Astrocyte of the cerebellum (primary cell): ENCODE results near the gene ULBP2.
A peak's percentile ranks its signal among the peaks of the same experiment; 100 is the strongest.
"Not testable (repeated sequence)": the region's sequence is repeated elsewhere in the genome, so short reads cannot be mapped to it uniquely, and the experiment has no call there.

ENCODE experiments used
- DNase-seq: peaks from one replicate; pipeline ENCODE4 v3.0.0-alpha.2; 2011; ENCODE audit warnings: low read depth
- H3K4me3 ChIP-seq: 2 replicates; pipeline ENCODE4 v1.5.1; 2011; ENCODE audit warnings: mild to moderate bottlenecking, low read depth, low read length, moderate library complexity
- in situ Hi-C: cut with HindIII; loops from 2 replicates; pipeline ENCODE4 v1.10.0; 2017; ENCODE audit warnings: low sequenced_read_pairs
- TF ChIP-seq, protein P1 (sequence below): IDR thresholded peaks from 2 replicates; pipeline ENCODE4 v1.5.1; 2012; ENCODE audit warnings: low read length, low read depth, moderate library complexity, mild to moderate bottlenecking; ENCODE audit errors: missing control alignments

ULBP2 gene

DNA sequence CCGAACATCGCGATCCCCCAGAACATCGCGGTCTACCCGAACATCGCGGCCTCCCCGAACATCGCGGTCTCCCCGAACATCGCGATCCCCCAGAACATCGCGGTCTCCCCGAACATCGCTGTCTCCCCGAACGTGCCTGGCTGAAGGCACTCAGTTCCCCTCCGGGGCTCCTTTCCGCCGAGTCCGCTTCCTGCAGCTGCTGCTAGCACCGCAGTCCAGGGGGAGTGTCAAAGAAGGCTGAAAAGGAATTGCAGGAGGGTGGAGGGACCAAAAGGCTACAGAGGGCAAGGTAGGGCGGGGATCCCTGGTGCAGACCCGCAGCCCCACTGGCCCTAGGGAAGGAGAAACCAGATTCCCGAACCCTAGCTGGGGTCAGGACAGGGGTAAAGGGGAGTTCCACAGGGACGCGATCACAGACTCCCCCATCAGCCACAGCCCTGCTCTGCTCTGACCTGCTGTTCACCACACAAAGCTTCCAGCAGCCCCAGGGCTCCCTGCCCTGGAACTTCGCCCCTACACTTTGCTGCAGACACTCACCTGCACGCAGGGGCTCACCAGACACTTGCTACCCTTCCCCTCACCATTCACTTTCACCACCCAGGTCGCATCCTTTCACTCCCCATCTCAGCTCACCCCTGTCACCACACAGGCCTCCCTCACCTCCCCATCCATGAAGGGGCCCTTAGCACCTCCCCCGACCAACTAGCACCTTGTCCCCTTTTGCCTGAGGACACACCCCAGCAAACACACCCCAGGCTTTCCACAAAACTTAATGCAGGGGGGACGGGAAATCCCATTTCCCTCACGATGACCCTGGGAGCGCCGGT lies 23.6 kb downstream of the ULBP2 start:
- peak overlapping the region; percentile 35 for H3K4me3 ChIP-seq
- DNase-seq: no peak
- TF ChIP-seq, protein P1, sequence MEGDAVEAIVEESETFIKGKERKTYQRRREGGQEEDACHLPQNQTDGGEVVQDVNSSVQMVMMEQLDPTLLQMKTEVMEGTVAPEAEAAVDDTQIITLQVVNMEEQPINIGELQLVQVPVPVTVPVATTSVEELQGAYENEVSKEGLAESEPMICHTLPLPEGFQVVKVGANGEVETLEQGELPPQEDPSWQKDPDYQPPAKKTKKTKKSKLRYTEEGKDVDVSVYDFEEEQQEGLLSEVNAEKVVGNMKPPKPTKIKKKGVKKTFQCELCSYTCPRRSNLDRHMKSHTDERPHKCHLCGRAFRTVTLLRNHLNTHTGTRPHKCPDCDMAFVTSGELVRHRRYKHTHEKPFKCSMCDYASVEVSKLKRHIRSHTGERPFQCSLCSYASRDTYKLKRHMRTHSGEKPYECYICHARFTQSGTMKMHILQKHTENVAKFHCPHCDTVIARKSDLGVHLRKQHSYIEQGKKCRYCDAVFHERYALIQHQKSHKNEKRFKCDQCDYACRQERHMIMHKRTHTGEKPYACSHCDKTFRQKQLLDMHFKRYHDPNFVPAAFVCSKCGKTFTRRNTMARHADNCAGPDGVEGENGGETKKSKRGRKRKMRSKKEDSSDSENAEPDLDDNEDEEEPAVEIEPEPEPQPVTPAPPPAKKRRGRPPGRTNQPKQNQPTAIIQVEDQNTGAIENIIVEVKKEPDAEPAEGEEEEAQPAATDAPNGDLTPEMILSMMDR: no peak
- in situ Hi-C loops: no loop called here

GRCh38 chr6:149966319-149966718 lies 24.5 kb downstream of the ULBP2 start:
- H3K4me3 ChIP-seq, in situ Hi-C loops, DNase-seq: not testable (repeated sequence)

- no peak for DNase-seq
- in situ Hi-C loops: no loop called here
- no peak overlapping the region for H3K4me3 ChIP-seq
- TF ChIP-seq, protein P1: no peak
Observed at GRCh38 chr6:149967591-149967990, 25.8 kb downstream of the ULBP2 start.

DNA sequence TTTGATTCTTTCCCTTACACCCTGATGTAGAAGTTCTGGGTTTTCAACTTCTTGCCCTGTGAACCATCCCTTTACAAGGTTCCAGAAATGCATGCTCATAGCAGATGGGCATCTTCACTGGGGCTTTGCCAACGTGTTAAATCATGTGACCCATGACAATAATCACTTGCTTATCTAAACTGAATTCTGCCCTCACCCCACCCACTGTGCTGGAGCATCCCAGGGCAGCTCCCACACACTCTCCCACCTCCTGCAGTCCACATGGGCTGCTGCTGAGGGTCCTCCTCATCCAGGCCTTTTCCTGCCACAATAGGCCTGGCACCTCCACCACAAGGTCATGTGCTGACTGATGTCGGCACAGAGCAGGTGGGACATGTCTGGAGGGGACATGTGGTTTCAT lies 26.2 kb downstream of the ULBP2 start:
- H3K4me3 ChIP-seq, in situ Hi-C loops, DNase-seq: not testable (repeated sequence)

GRCh38 chr6:149968909-149969308 lies 27.1 kb downstream of the ULBP2 start:
- DNase-seq, in situ Hi-C loops, H3K4me3 ChIP-seq: not testable (repeated sequence)

DNA sequence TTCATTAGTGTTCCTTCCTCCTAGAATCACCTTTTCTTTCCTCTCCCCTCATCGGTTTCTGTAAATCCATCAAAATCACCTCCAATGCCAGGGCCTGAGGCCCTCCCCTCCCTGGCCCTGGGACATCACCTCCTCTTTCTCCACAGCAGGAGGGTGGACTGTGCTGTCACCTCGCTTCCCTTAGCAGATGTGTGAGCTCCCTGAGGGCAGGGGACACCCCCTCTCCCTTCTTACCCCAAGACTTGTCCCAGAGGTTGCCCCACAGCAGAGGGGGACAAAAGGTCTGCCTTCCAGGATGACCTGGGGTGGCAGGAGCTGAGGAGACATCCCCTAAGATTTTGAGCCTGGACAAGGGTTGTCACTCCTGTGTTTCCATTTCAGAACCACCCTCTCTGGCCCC lies 27.8 kb downstream of the ULBP2 start:
- H3K4me3 ChIP-seq: no peak overlapping the region
- DNase-seq: no peak
- in situ Hi-C loops: no loop called here
- TF ChIP-seq, protein P1: no peak

GRCh38 chr6:149974394-149974793 lies 32.6 kb downstream of the ULBP2 start:
- DNase-seq, H3K4me3 ChIP-seq, in situ Hi-C loops: not testable (repeated sequence)

DNA sequence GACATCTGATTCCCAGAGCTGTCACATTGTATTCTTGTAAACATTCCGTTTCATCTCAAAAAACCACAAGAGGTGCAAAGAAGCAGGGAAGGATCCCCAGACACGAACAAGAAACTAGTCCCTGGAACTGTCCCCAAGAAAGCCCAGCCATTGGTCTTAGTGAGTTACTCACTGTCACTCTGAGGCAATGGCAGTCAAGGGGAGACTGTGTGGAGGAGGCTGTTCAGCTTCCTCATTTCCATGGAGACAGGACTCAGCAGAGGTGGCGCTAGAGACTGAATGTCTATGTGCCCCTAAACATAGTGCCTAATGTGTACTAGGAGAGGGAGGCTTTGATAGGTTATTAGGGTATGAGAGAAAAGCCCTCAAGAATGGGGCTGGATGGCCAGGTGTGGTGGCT lies 33.0 kb downstream of the ULBP2 start:
- in situ Hi-C loops: no loop called here
- no peak overlapping the region for H3K4me3 ChIP-seq
- DNase-seq: no peak
- TF ChIP-seq, protein P1: no peak

DNA sequence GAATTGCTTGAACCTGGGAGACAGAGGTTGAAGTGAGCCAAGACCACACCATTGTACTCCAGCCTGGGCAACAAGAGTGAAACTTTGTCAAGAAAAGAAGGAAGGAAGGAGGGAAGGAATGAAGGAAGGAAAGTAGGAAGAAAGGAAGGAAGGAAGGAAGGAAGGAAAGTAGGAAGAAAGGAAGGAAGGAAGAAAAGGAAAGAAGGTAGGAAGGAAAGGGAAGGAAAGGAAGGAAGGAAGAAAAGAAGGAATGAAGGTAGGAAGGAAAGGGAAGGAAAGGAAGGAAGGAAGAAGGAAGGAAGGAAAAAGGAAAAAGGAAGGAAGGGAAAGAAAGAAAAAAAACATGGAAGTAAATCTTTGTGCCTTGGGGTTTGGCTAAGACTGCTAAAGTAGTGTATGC lies 33.6 kb downstream of the ULBP2 start:
- in situ Hi-C loops: no loop called here
- no peak for DNase-seq
- TF ChIP-seq, protein P1: no peak
- no peak overlapping the region for H3K4me3 ChIP-seq
